ENCODE measurements around the gene SOX12. TPM values are rescaled to one million over a fixed set of nuclear protein-coding genes. Genes with fewer than 3 reads are reported as not detected.

SOX12 gene
- total RNA-seq, 1 donor from 2014 or later = 4.4 TPM

Other genes with a start within 250 kb of the SOX12 start
- not detected in 2 replicates for gene DEFB125, start 237.9 kb upstream of the SOX12 start, total RNA-seq
- not detected in 2 replicates for gene DEFB126, start 183.0 kb upstream of the SOX12 start, total RNA-seq
- not detected in 2 replicates for gene DEFB127, start 168.1 kb upstream of the SOX12 start, total RNA-seq
- gene DEFB128, start 135.8 kb upstream of the SOX12 start, total RNA-seq = not detected in 2 replicates
- gene DEFB129, start 98.3 kb upstream of the SOX12 start, total RNA-seq = not detected in 2 replicates
- gene DEFB132, start 67.8 kb upstream of the SOX12 start, total RNA-seq = not detected in 2 replicates
- gene C20orf96, start 34.8 kb upstream of the SOX12 start, total RNA-seq = 3.2 and 6.7 TPM in 2 replicates
- gene ZCCHC3, start 28.0 kb upstream of the SOX12 start, total RNA-seq = 18.8 and 23.8 TPM in 2 replicates
- 18.0 and 40.2 TPM in 2 replicates for gene NRSN2, start 21.6 kb downstream of the SOX12 start, total RNA-seq
- 49.2 and 62.1 TPM in 2 replicates for gene TRIB3, start 55.2 kb downstream of the SOX12 start, total RNA-seq
- gene RBCK1, start 82.7 kb downstream of the SOX12 start, total RNA-seq = 111 and 116 TPM in 2 replicates
- 30.5 and 33.0 TPM in 2 replicates for gene TBC1D20, start 137.0 kb downstream of the SOX12 start, total RNA-seq
- 128 and 213 TPM in 2 replicates for gene CSNK2A1, start 218.2 kb downstream of the SOX12 start, total RNA-seq

Measured in dermis blood vessel endothelial cell (primary cell).